Gastroesophageal sphincter (tissue), 4 donors: Measurements from ENCODE around the gene NAAA. TPM values are rescaled to one million over a fixed set of nuclear protein-coding genes. Genes with fewer than 3 reads are reported as not detected.

Experiments
- ATAC-seq: fragments of 150-250 bp; one replicate; pipeline ENCODE4 v1.9.1; 2016; ENCODE audit warnings: mild to moderate bottlenecking, moderate library complexity
- H3K27ac ChIP-seq, 4 donors: fragments of 200-600 bp; sonication (generic) in 3 of 4; 1 replicate in 3 of 4; 2 replicates in 1 of 4; pipeline ENCODE4 v1.5.1; 2016 to 2019
- H3K27me3 ChIP-seq: fragments of 200-600 bp; sonication (generic); one replicate; pipeline ENCODE4 v1.5.1; 2019
- H3K36me3 ChIP-seq, 2 donors: fragments of 200-600 bp; sonication (generic); one replicate each; pipeline ENCODE4 v1.5.1; 2019; ENCODE audit warnings: control low read depth in 1 of 2
- H3K4me1 ChIP-seq, 3 donors: fragments of 200-600 bp; sonication (generic); 1 replicate in 2 of 3; 2 replicates in 1 of 3; pipeline ENCODE4 v1.5.1; 2016 to 2019; ENCODE audit warnings: control low read depth in 2 of 3
- H3K4me3 ChIP-seq, 2 donors: fragments of 200-600 bp; sonication (generic); one replicate each; pipeline ENCODE4 v1.5.1; 2019; ENCODE audit warnings: mild to moderate bottlenecking in 1 of 2, moderate library complexity in 1 of 2
- H3K9me3 ChIP-seq, 3 donors: fragments of 200-600 bp; sonication (generic); one replicate each; pipeline ENCODE4 v1.5.1; 2017 to 2019; ENCODE audit warnings: control low read depth in 2 of 3
- EP300 ChIP-seq: sonication (generic); formaldehyde crosslinking; IDR thresholded peaks from one replicate; pipeline ENCODE4 v1.6.1; 2017; ENCODE audit warnings: antibody characterized with exemption, mild to moderate bottlenecking
- POLR2A ChIP-seq, 2 donors: fragments of 450-650 bp; IDR thresholded peaks; one replicate each; pipeline ENCODE4 v1.6.1; 2017; ENCODE audit warnings: antibody characterized with exemption in 2 of 2, mild to moderate bottlenecking in 2 of 2, moderate library complexity in 1 of 2
- POLR2AphosphoS5 ChIP-seq: sonication (generic); formaldehyde crosslinking; IDR thresholded peaks from one replicate; pipeline ENCODE4 v1.6.1; 2017; ENCODE audit warnings: antibody characterized with exemption
- WGBS, 2 donors: methylation state at CpG; one replicate each; pipeline ENCODE4 v1.1.5; 2018; ENCODE audit warnings: low coverage in 1 of 2; 5-methylcytosine and 5-hydroxymethylcytosine counted together
- total RNA-seq, 4 donors: library from RNA; depleted of rRNA; stranded (reverse); fragments of >200 nt; gene quantifications; one replicate each; pipeline ENCODE4 v1.1.0, GENCODE V29; 2016
- TF ChIP-seq, protein P1 (sequence below), 4 experiments: fragments of 200-600 bp in 2 of 4; fragments of 450-650 bp in 2 of 4; sonication (generic) in 1 of 4; IDR thresholded peaks; one replicate each; pipeline ENCODE4 v1.5.1; 2017 to 2019; ENCODE audit warnings: antibody characterized with exemption in 4 of 4, mild to moderate bottlenecking in 2 of 4, moderate library complexity in 2 of 4

NAAA gene
- total RNA-seq, 4 donors from 2014 or later, result 33.5 to 90.5 (median 35.4) TPM

DNA sequence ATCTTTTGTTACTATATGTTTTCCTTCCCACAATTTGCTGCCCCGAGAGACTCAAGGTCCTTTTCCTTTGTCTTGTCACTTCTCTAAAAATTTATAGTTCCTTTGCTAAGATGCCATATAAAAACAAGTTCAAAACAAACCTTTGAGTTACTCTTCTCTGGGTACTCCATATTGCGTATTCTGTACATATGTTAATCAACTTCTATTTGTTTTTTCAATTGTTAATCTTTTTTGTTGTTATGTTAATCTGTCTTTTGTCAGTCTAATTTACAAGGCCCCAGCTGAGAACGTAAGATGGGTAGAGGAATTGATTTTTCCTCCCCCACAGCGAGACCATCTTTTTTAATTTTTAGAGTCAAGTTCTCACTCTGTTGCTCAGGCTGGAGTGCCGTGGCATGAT lies 31.4 kb downstream of the NAAA start:
- H3K27ac ChIP-seq, result no peak overlapping the region
- no peaks in the 10 kb centered on the region for H3K27me3 ChIP-seq
- no peaks in the 10 kb centered on the region for H3K4me1 ChIP-seq
- no peak overlapping the region for H3K4me3 ChIP-seq
- TF ChIP-seq, protein P1, sequence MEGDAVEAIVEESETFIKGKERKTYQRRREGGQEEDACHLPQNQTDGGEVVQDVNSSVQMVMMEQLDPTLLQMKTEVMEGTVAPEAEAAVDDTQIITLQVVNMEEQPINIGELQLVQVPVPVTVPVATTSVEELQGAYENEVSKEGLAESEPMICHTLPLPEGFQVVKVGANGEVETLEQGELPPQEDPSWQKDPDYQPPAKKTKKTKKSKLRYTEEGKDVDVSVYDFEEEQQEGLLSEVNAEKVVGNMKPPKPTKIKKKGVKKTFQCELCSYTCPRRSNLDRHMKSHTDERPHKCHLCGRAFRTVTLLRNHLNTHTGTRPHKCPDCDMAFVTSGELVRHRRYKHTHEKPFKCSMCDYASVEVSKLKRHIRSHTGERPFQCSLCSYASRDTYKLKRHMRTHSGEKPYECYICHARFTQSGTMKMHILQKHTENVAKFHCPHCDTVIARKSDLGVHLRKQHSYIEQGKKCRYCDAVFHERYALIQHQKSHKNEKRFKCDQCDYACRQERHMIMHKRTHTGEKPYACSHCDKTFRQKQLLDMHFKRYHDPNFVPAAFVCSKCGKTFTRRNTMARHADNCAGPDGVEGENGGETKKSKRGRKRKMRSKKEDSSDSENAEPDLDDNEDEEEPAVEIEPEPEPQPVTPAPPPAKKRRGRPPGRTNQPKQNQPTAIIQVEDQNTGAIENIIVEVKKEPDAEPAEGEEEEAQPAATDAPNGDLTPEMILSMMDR (IDR thresholded peaks at IDR 0.05), result no peak
- TF ChIP-seq POLR2AphosphoS5, result no peak
- TF ChIP-seq POLR2A (IDR thresholded peaks at IDR 0.05), result no peak
- no peak for TF ChIP-seq EP300
- H3K36me3 ChIP-seq, result no peaks in the 10 kb centered on the region
- 82 to 92% methylated on average over 3 to 5 of the region's 5 CpGs for WGBS, 2 donors
- ATAC-seq, result no peak
- H3K9me3 ChIP-seq, result no peaks in the 10 kb centered on the region

DNA sequence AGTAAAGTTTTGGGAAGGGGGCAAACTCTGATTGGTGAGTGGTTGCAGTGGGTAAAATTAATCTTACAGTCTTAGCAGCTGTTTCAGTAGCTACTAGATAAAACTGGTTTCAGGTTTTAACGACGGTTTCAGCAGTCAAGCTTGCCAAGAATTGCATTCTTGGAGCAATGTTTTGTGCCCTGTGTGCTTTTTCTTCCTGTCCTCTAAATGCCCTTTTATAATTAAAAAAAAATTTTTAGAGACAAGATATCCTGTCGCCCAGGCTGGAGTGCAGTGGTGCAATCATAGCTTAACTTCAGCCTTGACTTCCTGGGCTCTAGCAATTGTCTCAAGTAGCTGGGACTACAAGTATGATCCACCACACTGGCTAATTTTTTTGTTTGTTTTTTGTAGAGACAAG lies 32.3 kb downstream of the NAAA start:
- Histone ChIP-seq H3K4me3 (no peak overlapping the region), H3K27ac (no peak overlapping the region), H3K9me3 (no peaks in the 10 kb centered on the region), H3K36me3 (no peaks in the 10 kb centered on the region), H3K27me3 (no peaks in the 10 kb centered on the region), H3K4me1 (no peaks in the 10 kb centered on the region)
- ATAC-seq, result no peak
- TF ChIP-seq POLR2A (IDR thresholded peaks at IDR 0.05), result no peak
- no peak for TF ChIP-seq EP300
- TF ChIP-seq, protein P1 (IDR thresholded peaks at IDR 0.05), result no peak
- no peak for TF ChIP-seq POLR2AphosphoS5
- 6 to 29% methylated on average over 2 to 3 of the region's 3 CpGs for WGBS, 2 donors

DNA sequence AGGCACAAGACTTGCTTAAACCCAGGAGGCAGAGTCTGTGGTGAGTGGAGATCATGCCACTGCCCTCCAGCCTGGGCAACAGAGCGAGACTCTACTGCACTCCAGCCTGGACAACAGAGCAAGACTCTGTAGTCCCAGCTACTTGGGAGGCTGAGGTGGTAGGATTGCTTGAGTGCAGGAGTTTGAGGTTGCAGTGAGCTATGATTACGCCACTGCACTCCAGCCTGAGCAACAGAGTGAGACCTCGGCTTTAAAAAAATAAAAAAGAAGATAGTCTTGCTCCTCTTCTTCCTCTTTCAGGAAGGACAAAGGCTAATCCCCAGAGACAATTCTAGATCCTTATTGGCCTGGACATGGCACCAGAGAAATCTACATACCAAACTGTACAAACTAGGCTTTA lies 32.8 kb downstream of the NAAA start:
- H3K27ac ChIP-seq, result no peak overlapping the region
- no peak for ATAC-seq
- no peak overlapping the region for H3K4me3 ChIP-seq
- no peaks in the 10 kb centered on the region for H3K4me1 ChIP-seq
- no peaks in the 10 kb centered on the region for H3K36me3 ChIP-seq
- WGBS, 2 donors, result 87 to 93% methylated on average over 2 to 3 of the region's 3 CpGs
- TF ChIP-seq EP300, result no peak
- no peak for TF ChIP-seq POLR2A (IDR thresholded peaks at IDR 0.05)
- no peak for TF ChIP-seq POLR2AphosphoS5
- TF ChIP-seq, protein P1 (IDR thresholded peaks at IDR 0.05), result no peak
- no peaks in the 10 kb centered on the region for H3K9me3 ChIP-seq
- H3K27me3 ChIP-seq, result no peaks in the 10 kb centered on the region

DNA sequence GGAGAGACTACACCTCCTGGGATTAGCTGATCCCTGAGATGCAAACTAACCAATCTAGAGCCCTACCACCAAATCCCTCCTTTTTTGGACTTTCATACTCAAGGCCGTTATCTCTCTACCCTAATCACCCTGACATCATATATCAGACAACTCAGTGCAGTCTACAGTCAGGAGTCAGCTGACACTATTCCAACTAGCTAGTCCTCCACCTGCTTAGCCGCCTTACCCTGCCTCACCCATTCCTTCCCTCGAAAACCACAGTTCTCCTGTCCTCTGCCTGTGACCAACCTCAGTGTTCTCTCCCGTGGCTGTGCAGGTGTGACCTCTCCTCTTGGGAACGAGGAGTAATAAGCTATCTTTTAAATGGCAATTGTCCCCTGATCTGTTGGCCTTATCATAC lies 36.7 kb downstream of the NAAA start:
- Histone ChIP-seq H3K4me1 (no peaks in the 10 kb centered on the region), H3K27ac (no peak overlapping the region), H3K27me3 (no peaks in the 10 kb centered on the region), H3K9me3 (no peaks in the 10 kb centered on the region), H3K4me3 (no peak overlapping the region), H3K36me3 (no peaks in the 10 kb centered on the region)
- WGBS, 2 donors, result 87 to 100% methylated on average over 5 of the region's 5 CpGs
- ATAC-seq, result no peak
- TF ChIP-seq EP300 (no peak), POLR2A (IDR thresholded peaks at IDR 0.05) (no peak), POLR2AphosphoS5 (no peak)
- TF ChIP-seq, protein P1 (IDR thresholded peaks at IDR 0.05), result no peak

DNA sequence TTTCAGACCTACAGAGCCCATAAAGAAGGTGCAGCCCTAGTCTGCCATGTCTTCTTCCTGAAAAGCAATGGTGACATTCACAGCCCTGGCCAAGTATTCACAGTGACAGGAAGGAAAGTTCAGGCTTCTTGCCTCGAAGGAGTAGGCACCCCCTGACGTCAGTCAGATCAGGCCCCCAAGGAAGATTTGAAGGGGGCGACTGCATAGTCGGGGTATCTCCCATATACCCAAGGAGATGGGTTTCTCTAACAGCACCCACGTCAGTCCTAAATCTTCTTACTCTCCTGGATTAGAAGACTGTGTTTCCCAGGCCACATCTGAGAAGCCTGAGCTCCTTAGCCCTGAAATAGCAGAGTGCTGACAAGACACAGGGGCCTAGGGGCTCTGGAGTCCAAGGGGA lies 38.5 kb downstream of the NAAA start, which contains the start of gene PPEF2:
PPEF2 (minus strand) TSS at position 101 of the 400 bp plus-strand sequence. CDS start 6,127 bp downstream, outside the sequence.
- Histone ChIP-seq H3K27me3 (no peaks in the 10 kb centered on the region), H3K9me3 (no peaks in the 10 kb centered on the region), H3K4me3 (no peak within 1 kb of the TSS), H3K27ac (no peak within 1 kb of the TSS), H3K4me1 (no peaks in the 10 kb centered on the region), H3K36me3 (no peaks in the 10 kb centered on the region)
- TF ChIP-seq POLR2AphosphoS5, result no peak
- TF ChIP-seq, protein P1 (IDR thresholded peaks at IDR 0.05), result no peak
- no peak for TF ChIP-seq POLR2A (IDR thresholded peaks at IDR 0.05)
- TF ChIP-seq EP300, result no peak
- 60% methylated on average over 2 of the region's 5 CpGs; no CpG with 5 or more reads in 1 of the 2 donors for WGBS, 2 donors
- no peak for ATAC-seq
